AG08396 (cell line): ENCODE data around the gene MRPS24.
"Not testable (repeated sequence)": the region's sequence is repeated elsewhere in the genome, so short reads cannot be mapped to it uniquely, and the experiment has no call there.

Source experiments
- DNase-seq: peaks from one replicate; pipeline ENCODE4 v3.0.0; 2012; ENCODE audit warnings: low spot score, mixed read lengths

MRPS24 gene

GRCh38 chr7:43869006-43869866 lies at the start of gene MRPS24:
Gene MRPS24, minus strand, starts transcription at chr7:43869517. Its CDS starts 22 bp downstream, at chr7:43869495.
- DNase-seq = peak; percentile 98

DNA sequence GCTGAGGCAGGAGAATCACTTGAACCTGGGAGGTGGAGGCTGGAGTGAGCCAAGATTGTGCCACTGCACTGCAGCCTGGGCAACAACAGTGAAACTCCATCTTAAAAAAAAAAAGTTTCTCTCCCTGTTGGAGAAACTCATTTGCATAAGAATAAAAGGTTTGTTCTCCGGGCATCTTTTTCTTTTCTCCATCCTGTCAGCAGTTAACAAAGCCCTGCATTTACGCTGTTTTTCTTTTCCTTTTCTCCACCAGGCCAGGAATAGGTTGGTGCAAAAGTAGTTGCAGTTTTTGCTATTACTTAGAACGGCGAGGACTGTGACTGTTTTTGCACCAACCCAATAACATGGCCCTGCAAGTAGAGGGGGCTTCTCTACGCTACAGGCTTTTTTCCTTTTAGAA lies 46.6 kb upstream of the MRPS24 start:
- no peak for DNase-seq

- no peak for DNase-seq
Measured at GRCh38 chr7:43914795-43915194, 45.5 kb upstream of the MRPS24 start.

DNA sequence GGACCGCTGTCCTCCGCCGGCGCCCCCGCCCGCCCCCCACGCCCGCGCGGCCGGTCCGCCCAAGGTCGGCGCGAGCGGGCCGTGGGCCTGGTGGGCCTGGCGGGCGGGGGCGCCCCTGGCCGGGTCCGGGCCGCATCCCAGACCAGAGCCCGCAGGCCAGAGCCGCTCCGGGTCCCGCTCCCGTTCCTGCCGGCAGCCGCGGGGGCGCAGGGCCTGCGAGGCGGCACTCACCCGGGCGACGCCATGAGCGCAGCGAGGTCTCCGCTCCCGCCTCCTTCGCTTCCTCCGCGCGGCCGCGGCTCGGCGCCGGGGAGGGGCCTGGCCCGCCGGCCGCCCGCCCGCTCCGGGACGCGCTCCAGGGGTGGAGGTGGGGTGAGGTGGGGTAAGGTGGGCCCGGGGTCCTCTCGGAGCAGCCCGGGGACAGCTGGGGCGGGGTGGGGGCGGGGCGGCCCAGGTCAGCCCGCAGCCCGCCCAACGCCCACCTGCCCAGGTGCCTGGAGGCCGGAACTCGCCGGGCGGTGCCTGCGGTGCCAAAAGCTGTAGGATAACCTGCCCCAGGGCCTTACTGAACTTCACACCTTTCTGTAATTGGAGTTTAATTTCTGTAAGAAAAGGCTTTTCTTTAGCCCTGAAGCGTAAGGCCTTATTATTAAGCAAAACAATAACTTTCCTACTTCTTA lies 37.2 kb upstream of the MRPS24 start, which contains the start of gene URGCP:
Gene URGCP (minus strand): TSS at position 266 of the 680 bp plus-strand sequence. CDS start 21 bp downstream, at position 245.
- DNase-seq = peak; percentile 89

GRCh38 chr7:43905956-43906330 lies 36.6 kb upstream of the MRPS24 start:
- peak; percentile 65 for DNase-seq

DNA sequence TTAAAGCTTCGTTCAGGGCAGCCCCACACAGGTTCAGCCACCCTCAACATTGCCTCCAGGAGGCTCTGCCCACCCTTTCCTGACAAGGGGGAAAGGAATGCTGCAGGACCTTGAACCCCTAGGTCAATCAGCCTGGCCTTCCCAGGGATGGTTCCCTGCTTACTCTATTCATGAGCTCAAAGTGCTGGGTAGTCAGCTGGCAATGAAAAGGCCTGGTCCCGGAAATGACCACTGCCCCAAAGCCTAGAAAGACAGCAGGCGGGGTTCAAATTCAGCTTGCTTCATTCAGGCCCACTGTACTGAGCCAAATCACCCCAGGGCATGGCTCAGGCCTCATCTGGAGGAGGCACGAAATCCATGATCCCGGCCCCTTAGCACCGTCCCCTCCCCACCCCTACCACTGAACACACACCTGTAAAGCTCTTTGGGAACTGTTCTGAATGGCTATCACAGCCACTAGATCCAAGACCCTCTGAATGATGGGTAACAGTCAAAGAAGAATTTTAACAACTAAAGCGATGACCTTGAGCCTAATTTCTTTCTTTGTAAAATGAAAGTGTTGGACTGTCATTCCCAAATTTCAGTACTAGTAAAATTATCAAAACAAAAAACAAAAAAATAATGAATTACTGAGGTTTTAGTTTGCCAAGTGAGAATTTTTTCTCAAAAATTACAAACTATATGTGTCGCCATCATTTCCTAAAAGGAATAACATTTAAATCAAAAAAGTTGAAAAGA lies 36.1 kb upstream of the MRPS24 start:
- DNase-seq = peak; percentile 60

DNA sequence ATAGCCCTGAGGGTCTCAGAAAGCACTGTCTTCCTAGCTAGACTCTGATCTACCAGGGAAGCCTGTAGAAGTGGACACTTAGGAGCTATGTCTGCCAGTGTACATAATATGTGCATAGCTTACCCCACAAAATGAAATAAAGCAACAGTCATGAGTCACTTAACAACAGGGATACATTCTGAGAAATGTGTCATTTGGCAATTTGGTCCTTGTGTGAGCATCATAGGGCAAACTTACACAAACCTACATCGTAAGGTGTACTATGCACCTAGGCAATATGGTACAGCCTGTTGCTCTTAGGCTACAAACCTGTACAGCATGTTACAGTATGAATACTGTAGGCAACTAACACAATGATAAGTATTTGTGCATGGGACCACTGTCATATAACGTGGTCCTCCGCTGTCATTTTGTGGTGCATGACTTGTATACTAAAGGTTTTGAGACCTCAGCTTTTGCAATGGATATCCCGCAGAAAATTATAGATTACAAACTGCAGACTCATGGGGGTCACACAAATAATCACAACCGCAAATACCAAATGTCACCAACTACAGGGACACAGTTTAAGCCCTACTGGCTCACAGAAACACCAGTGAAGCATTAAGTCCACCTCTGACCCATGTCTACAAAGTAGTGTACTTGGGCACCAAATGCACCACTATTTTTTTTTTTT lies 35.4 kb upstream of the MRPS24 start:
- DNase-seq = peak; percentile 29

- no peak for DNase-seq
Measured at GRCh38 chr7:43902542-43903054, 33.3 kb upstream of the MRPS24 start.

GRCh38 chr7:43898571-43898970 lies 29.3 kb upstream of the MRPS24 start:
- DNase-seq = not testable (repeated sequence)

GRCh38 chr7:43895847-43896415 lies 26.6 kb upstream of the MRPS24 start:
- DNase-seq = no peak

DNA sequence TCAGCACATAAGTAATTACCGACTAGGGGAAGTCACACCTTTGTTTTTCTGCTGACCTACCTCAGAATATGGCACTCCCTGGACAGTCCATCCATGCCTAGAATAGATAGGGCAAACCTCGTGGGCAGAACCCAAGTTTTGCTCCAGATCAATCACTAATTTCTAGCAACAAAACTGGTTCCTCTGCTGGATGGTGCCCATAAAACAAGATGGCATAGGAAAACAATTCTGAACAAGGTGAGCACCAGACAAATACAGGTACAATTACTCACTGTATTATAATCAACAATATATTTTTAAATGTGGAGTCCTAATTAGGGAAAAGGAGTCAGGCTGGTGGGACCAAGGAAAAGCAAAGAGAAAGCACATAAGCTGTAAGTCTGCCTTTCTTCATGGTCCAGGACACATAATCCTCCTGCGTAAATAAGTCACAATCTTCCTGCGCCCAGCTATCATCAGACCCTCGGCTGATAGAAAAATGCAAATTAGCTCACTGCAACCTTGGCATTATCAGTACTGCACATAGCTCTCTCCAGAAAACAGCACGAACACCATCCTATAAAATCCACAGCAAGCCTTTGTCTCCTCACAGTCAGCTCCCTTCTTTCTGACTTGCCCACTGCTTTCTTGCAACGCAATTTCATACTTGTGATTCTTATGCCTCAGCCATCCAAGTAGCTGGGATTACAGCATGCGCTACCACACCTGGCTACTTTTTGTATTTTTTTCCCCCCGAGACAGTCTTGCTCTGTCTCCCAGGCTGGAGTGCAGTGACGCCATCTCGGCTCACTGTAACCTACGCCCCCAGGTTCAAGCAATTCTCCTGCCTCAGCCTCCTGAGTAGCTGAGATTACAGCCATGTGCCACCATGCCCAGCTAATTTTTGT lies 22.0 kb upstream of the MRPS24 start:
- no peak for DNase-seq

DNA sequence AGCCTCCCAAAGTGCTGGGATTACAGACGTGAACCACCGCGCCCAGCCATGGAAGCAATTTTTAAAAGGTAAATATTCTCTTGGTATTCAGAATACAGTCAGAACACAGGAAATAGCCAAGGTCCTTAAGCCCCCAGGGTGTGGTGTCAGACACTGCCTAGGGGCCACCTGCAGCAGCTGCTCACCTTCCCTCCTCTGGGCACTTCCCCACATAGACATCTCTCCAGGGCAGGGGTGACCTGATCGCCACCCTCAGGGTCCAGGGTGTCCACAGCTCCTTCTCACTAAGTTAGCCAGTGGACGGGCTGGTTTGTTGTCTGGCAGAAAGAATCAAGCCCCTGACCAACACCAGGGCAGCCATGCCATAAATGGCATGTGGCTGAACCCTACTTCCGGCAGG lies 21.2 kb upstream of the MRPS24 start:
- DNase-seq = no peak

DNA sequence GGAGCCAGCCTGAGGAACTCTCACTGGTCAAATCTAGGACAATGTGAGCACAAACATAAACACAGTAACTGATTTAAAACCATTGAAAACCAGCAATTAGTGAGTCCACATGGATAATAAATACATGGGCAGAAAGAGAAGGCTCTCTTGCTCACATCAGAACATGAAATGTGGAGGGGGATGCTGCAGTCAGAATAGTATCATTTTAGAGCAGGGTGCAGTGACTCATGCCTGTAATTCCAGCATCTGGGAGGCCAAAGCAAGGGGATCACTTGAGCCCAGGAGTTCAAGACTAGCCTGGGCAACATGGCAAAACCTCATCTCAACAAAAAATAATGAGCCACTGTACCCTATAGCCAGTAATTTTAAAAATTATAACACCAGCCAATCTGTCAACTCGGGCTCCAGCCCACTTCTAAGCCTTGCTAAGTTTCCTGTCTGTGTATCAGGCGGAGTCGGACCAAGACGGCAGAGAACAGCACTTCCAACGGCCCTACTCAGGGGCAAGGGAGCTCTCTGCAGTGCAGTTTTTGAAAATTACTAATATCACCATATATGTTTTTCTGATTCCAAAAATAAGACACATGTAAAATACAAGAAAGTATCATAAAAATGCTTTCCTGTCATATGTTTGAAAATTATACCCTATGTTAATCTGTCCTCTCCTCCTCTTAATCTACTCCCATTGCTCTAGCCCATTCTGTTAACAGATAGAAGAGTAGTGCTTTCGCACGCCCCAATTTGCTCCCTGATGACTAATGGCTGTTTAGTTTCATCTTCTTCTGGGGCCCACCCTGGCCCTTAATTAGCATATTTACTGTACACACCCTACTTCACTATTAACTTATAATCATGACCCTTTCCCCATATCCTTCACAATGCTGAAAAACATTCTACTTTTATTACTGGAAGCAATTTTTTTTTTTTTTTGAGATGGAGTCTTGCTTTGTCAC lies 20.0 kb upstream of the MRPS24 start:
- DNase-seq = no peak

GRCh38 chr7:43884617-43885016 lies 15.3 kb upstream of the MRPS24 start:
- no peak for DNase-seq

DNA sequence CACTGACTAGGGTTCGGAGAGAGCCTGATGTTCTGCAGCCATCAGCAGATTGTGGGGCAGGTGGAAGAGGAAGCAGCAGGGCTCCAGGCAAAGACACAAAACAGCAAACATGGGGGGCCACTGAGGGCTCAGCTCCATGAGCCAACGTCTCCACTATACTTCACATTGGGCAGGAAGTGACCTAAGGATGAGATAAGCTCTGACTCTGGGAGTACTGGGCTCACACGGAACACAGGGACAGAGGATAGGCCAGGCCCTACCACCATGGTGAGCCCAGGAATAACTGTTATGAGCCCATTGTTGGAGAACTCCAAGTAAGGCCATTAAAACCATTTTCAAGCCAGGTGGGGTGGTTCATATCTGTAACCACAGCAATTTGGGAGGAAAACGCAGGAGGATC lies 14.9 kb upstream of the MRPS24 start:
- DNase-seq = no peak

- no peak for DNase-seq
Measured at GRCh38 chr7:43880596-43880995, 11.3 kb upstream of the MRPS24 start.

DNA sequence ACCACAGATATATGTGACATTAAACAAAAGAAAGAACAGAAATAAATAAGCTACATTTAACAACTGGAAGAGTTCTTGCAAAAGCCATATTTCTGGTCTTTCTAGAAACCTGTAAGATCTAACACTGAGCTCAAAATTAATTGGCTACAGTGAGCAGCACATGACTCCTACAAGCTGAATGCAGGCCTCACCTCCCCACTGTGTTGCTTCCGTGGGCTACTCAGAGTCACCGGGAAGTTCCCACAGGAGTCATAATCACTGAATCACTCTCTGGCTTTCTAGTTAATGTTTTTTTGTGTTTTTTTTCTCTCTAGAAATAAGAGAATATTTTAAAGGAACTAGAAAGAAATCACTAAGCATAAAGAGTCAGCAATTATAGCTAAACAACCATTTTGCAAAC lies 10.2 kb upstream of the MRPS24 start:
- DNase-seq = peak; percentile 53

DNA sequence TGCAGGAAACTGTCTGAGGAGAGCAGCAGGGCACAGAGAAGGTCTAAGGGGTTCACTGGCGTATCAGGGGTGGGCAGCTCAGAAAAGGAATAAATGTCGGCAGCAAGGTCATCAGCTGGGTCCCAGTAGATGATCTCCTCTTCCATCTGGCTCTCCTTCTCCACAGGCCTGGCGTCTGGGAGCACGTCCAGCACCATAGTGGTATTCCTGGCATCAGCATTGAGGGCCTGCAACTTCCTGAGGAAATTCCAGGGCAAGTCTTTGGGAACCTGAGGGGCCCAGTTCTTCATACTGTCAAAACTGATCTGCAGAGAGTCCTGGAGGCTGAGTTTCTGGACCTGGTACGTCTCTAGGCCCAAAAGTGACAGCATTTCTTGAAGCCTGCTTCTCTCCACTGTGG lies 9.6 kb upstream of the MRPS24 start:
- no peak for DNase-seq
